GM18498 (cell line): ENCODE data around the gene LMAN2.
"Not testable (repeated sequence)": the region's sequence is repeated elsewhere in the genome, so short reads cannot be mapped to it uniquely, and the experiment has no call there.

Source experiments
- ATAC-seq: cut with Tn5 transposase; IDR thresholded peaks from one replicate; pipeline ENCODE4 v1.9.1; 2021; ENCODE audit warnings: mild to moderate bottlenecking, moderate library complexity; ENCODE audit not compliant: unreplicated experiment

The LMAN2 gene

GRCh38 chr5:177307544-177308363 lies 43.7 kb downstream of the LMAN2 start:
- no peak for ATAC-seq

DNA sequence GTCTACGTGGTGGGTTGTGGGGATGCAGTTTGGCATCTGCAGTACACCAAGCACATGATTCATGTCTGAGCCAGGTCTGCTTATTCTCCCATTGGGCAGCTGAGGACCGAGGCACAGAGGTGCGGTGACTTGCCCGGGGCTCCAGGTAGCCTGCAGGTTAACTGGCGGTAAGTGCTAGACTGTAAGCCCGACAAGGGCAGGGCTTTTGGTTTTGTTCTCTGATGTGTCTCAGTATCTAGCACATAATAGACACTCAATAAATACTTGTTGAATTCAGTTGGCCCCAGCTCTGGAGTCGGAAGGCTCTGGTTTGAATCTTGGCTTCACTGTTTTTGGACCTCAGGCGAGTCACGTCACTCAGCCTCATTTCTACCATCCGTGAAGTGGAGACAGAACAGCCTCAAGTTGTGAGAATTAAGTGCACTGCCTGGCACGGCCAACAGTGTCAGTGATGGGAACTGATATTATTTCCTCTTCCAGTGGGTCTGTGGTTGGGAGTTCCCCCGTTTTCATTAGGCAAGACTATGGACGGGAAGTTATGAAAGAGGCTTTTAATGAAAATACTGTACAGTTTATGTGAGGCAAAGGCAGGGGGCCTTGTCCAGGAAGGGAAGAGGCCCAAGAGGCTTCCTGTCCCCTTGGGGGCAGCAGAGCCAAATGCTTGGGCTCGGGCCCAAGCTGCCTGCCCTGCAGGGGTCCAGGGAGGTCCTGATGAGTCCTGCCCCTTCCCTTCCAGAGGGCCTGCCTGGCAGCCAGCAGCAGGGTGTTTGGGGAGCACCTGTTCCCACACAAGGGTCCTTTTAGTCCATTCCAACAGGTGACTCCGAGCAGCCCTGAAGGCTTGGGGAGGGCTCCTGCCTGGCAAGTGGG lies 44.6 kb downstream of the LMAN2 start:
- ATAC-seq = no peak

DNA sequence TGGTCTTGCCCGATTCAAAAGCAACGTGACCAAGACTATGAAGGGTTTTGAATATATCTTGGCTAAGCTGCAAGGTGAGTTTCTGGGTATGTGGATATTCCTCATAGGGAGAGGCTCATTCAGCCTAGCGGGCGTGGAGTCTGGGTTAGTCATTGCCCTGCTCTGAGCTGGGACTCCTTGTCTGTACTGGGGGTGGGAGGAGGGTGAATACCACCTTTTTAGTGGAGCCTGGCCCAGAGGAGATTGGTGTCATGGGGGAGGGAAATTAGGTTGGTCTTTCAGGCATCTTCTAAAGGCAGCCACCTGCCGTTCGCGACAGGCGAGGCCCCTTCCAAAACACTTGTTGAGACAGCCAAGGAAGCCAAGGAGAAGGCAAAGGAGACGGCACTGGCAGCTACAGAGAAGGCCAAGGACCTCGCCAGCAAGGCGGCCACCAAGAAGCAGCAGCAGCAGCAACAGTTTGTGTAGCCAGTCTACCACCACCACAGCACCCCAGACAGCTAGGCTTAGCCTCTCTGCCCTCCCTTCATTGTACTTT lies 45.3 kb downstream of the LMAN2 start:
- ATAC-seq = not testable (repeated sequence)

DNA sequence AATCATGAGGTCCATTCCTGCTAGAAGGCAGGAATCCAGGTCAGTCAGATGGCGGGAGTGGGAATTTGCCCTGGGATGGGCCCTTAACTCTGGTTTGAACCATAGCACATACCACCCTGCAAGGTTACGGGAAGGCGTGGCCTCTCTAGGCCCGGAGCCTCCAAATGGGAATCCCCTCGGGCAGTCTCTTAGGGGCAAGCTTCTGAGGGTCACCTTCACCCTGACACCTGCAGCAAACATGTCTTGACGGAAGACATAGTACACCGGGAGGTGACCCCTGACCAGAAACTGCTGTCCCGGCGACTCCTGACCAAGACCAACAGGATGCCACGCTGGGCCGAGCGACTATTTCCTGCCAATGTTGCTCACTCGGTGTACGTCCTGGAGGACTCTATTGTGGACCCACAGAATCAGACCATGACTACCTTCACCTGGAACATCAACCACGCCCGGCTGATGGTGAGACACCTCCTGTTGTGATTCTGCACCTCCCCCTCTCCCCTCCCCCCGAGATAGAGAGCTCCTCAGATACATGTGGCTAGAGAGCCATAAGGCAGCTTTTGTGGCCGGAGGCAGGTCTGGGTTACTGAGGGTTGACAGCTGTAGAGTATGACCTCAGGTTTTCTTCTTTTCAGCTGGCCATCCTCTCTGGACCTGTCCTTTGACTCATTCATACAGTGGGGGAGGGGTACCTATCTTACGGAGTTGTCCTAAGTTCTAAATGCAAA lies 46.9 kb downstream of the LMAN2 start:
- no peak for ATAC-seq

- ATAC-seq = peak; percentile 10
Measured at GRCh38 chr5:177303925-177304391, 47.5 kb downstream of the LMAN2 start.

- peak; percentile 68 for ATAC-seq
Measured at GRCh38 chr5:177303121-177303924, 48.1 kb downstream of the LMAN2 start, which contains the start of the genes PRELID1 and RAB24. TSS of gene PRELID1 (plus strand) at chr5:177303799. CDS start at chr5:177303986, 187 bp downstream. TSS of gene RAB24 (minus strand) at chr5:177303719. CDS start at chr5:177303288, 431 bp downstream.

DNA sequence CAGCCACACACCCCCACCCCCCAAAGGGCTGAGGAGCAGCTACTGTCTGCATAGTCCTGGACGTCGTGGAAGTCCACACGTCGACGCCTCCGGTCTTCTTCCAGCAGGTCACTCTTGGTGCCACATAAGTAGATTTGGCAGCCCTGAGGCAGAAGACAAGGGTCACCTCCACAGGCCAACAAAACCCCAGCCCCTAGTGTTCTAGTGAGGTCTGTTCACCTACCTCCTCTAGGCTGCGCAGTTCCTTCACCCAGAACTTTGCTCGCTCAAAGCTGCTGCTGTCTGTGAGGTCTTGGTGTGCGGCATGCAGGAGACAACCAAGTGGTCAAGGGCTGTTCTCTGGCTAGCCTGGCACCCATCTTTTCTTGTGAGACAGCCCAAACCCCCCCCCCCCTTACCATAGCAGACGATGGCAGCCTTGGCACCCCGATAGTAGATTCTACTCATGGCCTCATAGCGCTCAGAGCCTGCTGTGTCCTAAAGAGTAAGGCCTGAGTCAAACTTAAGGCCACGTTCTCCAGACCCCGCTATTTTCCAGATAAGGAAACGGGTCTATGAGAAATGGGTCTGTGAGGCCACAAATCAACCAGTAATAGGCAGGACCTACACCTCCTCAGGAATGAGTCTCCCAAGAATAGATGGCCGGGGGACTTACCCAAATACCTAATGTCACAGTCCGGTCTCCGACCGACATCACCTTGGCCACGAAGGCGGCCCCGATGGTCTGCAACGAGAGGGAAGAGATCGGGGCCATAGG lies 48.9 kb downstream of the LMAN2 start:
- ATAC-seq = no peak

- no peak for ATAC-seq
Measured at GRCh38 chr5:177301503-177302165, 49.8 kb downstream of the LMAN2 start.

DNA sequence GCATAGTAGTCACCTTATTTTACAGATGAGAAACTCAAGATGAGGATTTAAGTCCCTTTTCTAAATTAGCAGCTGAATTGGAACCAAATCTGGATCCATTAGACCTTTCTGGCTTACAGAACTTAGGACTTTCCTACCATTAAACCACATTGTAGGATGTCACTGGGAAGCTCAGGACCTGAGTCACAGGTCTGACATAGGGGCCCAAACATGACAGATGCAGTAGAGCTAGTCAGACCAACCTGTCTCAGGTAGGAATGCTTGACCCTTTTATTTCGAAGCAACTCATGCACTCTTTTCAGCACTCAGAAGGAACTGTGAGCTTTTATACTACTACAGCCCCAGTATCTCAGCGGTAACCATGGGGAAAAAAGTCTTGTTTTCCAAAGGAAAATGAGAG lies 50.5 kb downstream of the LMAN2 start:
- no peak for ATAC-seq

DNA sequence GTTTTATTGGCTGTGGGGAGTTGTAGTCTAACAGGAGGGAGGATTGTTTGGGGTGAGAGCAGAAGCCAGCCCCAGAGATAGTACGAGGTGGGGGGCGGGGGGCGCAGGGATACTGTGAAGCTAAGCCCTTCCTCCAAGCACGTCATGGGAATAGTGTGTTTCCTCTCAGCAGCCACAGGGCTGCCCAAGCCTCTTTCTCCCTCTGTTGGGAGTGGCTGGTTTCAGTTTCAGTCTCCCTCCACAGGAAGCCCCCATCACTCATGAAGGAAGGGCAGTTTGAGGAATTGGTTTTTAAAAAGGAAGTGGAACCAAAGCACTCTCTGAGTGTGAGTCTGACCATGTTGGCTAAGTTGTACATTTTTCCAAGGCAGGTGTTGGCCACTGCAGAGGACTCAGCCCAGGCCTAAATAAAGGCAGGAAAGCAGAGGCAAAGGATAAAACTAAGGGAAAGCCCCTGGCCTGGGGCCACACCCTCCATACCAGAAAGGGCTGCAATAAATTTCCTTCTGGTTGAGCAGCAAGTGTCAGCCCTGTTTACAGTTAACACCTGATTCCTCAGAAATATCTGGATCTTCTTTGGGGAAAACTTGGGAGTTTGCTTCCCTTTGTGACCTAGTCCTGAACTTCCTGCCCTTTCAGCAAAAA lies 51.1 kb downstream of the LMAN2 start:
- ATAC-seq = peak; percentile 39

DNA sequence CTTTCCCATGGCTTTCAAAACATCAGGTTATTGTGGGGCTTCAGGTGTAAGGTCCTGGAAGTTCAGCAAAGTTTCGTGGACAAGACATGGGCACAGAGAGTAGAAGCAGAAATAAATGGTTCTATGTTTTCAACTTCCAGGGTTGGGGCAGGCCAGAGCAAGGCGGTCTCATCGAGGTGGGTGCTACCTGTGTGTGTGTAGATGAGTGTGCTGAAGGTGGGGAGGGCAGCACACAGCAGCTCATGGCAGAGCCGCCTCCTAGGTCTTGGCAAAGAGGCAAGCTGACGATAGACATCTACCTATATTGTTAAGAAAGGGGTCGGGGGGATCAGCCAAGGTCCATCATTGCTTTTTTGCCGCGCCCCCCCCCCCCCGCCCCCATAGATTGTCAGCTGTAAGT lies 51.8 kb downstream of the LMAN2 start:
- no peak for ATAC-seq

- no peak for ATAC-seq
Measured at GRCh38 chr5:177297922-177298321, 53.5 kb downstream of the LMAN2 start.

DNA sequence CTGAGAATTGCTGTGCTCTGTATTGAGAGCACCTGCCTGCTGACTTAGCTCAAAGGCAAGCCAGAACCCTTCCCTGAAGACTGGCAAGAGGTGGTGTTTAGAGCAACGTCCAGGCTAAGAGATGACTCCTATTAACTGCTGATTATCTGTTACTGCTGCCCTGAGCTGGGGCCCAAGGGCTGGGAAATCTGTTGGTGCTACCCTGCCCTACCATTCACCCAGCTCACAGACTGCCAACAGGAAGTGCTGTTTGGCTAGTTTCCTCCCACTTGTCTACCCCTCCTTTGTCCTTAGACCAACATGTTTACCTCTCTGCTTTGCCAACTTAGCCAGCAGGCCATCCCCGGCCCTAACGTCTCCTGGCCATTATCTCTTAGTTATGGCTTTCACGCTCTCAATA lies 54.9 kb downstream of the LMAN2 start:
- ATAC-seq = no peak

DNA sequence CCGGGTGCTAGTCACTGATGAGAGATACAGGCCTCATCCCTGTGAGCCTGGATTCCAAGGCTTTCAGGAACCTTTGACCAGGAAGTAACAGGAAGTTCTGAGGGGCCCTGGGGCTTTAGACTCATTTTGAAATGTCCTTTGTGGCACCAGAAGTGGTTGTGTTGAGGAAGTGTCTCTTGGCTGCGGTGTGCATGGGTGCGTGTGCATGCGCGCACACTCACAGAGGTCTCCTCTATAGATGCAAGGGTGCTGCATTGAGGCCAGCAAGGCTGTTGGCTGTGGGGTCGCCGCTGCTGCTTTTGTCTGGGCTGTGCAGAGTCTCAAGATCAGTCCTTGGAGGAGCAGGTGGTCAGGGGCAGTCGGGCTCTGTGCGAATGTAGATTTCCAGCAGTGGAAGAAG lies 55.5 kb downstream of the LMAN2 start:
- no peak for ATAC-seq

GRCh38 chr5:177294632-177295031 lies 56.8 kb downstream of the LMAN2 start:
- no peak for ATAC-seq

- ATAC-seq = no peak
Measured at GRCh38 chr5:177293819-177294581, 57.5 kb downstream of the LMAN2 start.

DNA sequence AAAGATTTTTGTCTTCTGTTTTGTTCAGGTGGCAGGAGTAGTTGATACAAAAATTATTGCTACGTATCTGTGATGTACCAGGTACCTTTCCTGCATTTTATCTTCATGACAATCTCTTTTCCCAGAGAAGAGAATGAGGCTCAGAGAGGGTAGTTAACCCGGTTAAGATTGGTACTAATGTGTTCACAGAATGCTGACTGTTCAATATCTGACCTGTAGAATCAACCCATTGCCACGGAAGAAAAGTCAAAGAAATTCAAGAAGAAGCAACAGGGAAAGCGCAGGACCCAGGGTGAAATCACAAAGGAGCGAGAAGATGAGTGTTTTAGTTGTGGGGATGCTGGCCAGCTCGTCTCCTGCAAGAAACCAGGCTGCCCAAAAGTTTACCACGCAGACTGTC lies 59.7 kb downstream of the LMAN2 start:
- no peak for ATAC-seq
